HTERT RPE-1 (cell line): ENCODE data around the gene SH3D19.
"Not testable (repeated sequence)": the region's sequence is repeated elsewhere in the genome, so short reads cannot be mapped to it uniquely, and the experiment has no call there.

Source experiments
- in situ Hi-C: fragments of 300-500 bp; cut with MboI; formaldehyde crosslinking; loops from 4 replicates; pipeline ENCODE4 v1.14.3; 2020; ENCODE audit warnings: low sequenced_read_pairs

Gene SH3D19

DNA sequence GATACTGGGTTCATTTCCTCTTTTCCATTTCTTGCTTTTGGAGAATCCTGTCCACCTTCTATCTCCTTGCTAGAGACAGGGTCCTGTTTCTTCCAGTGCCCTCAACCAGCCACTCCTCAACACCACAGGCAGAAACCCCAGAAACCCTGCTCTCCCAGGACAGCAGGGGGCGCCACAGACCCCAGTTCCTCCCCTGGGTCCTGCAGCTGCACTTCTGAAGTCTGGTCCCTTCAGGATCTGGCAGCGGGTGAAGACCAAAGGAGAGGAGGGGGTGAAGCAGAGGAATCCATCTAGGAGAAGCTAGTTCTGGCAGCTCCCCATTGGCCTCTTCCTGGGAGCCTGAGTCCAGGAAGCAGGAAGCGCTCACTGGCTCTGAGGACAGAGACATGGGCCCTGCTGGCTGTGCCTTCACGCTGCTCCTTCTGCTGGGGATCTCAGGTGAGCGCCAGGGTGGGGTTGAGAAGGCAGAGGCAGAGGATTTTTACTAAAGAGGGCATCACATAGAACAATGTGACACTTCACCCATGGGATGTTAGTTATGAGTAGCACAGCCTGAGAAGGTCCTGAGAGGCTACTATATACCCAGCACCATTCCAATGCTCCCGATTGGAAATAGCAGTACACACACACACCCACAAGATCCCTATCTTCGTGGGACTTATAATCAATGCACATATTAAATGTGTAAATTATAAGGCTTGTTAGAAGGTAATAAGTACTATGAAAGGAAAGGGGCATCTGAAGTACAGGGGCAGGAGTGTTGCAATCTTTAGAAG is 48.4 kb downstream of the SH3D19 start, which contains the start of gene PRSS48:
PRSS48 (plus strand) TSS at position 375 of the 776 bp plus-strand sequence; CDS start at position 387, 12 bp downstream.
- in situ Hi-C loops = no loop called here

DNA sequence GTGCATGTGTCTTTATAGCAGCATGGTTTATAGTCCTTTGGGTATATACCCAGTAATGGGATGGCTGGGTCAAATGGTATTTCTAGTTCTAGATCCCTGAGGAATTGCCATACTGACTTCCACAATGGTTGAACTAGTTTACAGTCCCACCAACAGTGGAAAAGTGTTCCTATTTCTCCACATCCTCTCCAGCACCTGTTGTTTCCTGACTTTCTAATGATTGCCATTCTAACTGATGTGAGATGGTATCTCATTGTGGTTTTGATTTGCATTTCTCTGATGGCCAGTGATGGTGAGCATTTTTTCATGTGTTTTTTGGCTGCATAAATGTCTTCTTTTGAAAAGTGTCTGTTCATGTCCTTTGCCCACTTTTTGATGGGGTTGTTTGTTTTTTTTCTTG is 56.5 kb downstream of the SH3D19 start:
- in situ Hi-C loops = not testable (repeated sequence)

DNA sequence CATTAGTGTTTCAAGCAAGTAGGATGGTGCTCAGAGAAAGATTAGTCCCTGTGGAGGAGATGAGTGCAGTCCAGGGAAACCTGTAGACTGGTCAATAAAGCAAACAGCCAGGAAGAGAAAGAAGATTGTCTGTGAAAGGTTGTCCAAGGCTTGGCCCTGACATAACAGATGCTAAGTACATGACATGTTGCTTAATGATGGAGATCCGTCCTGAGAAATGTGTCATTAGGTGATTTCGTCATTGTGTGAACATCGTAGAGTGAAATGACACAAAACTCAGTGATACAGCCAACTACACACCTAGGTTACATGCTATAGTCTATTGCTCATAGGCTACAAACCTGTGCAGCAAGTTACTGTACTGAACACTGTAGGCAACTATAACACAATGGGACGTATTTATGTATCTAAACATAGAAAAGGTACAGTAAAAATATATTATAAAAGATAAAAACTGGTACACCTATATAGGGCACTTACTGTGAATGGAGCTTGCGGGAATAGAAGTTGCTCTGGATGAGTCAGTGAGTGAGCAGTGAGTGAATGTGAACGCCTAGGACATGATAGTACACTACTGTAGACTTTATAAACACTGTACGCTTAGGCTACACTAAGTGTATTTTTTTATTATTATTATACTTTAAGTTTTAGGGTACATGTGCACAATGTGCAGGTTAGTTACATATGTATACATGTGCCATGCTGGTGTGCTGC is 57.4 kb downstream of the SH3D19 start:
- in situ Hi-C loops = no loop called here

DNA sequence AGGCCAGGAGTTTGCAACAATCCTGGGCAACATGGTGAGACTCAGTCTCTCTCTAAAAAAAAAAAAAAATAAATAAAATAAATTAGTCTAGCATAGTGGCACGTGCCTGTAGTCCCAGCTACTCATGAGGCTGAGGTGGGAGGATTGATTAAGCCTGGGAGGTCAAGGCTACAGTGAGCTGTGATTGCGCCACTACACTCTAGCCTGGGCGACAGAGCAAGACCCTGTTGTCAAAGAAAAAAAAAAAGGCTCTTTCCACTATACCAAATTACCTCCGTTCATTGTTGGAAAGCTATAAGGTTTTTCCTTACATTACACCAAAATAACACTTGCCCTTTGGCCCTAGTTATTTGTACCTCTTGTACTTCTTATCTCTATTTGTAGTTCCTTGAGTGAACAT is 58.3 kb downstream of the SH3D19 start:
- in situ Hi-C loops = no loop called here

DNA sequence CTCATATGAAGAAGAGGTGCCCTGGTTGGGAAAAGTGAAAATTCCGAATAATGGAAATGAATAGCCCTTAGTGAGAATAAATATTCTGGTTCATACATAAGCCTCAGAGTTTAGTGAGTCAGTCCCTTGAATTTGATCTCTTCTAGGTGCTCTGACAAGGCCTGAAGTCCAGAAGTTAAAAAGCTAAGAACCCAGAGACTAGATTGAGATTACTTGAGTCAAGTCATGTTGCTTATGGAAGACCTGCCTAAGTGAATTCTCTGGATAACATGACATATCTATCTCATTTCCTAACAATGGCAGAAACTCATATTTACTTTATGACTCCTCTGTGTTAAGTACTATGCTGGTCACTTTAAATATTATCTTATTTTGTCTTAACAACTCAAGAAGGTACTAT is 58.9 kb downstream of the SH3D19 start:
- in situ Hi-C loops = no loop called here

DNA sequence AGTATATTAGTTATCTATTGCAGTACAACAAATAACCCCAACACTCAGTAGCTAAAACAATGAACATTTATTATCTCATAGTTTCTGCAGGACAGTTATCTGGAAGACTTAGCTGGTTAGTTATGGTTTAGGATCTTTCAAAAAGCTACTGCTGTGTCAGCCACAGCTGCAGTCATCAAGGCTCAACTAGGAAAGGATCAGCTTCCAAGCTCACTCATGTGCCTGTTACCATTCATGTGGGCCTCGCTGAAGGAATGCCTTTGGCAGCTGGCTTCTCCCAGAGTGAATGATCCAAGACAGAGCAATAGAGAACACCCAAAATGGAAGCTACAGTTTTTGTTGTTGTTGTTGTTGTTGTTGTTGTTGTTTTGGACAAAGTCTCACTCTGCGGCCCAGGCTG is 62.0 kb downstream of the SH3D19 start:
- in situ Hi-C loops = no loop called here

GRCh38 chr4:151260526-151260925 is 64.9 kb downstream of the SH3D19 start:
- in situ Hi-C loops = no loop called here

DNA sequence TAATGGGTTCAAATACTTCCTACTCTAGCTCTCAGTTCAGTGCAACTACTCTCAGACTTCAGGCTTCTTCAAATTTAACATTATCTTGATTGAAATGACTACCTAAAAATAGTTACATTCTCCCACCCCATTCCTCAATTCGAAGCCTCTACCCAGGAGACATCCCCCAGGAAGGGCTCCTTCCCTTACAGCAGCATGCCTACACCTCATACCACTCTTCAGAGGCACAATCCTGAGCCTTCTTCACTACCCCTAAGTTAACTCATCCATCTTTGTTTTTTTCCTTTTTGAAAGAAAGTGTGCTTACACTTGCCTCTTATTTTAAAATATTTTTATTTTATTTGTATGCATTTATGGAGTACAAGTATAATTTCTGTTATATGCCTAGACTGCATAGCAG is 65.7 kb downstream of the SH3D19 start:
- in situ Hi-C loops = no loop called here

GRCh38 chr4:151257704-151258103 is 67.7 kb downstream of the SH3D19 start:
- in situ Hi-C loops = no loop called here

GRCh38 chr4:151256134-151256533 is 69.3 kb downstream of the SH3D19 start:
- in situ Hi-C loops = no loop called here

- in situ Hi-C loops = not testable (repeated sequence)
These were observed 69.7 kb downstream of the SH3D19 start for GRCh38 chr4:151255680-151256079.

GRCh38 chr4:151255226-151255625 is 70.2 kb downstream of the SH3D19 start:
- in situ Hi-C loops = not testable (repeated sequence)

DNA sequence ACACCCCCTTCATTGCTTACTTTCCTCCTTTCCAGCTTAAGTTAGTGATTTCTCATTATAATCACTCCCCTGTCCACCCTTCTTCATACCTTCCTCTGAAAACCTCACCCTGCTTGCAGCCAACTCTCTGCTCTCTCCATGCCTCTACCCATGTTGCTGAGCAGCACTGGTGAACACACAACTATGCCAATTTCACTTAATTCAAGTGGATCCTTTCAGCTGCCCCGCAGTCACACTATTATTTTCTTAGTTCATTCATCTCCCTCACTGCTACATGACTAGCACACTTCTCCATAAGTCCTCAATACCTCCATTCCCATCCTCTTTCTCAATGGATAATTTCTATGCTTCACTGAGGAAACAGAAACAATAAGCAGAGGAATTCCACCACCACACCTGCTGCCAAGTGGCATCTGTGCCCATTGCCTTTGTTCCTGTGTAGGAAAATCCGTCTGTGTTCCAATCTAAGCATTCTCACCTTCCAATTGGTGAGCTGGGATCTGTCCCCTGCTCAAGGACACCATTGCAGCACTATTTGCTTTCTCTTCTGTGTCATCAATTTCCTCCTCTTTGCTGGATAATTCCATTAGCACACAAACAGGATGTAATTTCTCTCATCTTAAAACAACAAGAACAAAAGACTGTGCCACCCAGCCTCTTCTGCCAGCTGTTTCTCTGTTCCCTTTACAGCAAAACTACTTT is 73.7 kb downstream of the SH3D19 start:
- in situ Hi-C loops = no loop called here

GRCh38 chr4:151250706-151251105 is 74.7 kb downstream of the SH3D19 start:
- in situ Hi-C loops = no loop called here

- in situ Hi-C loops = no loop called here
These were observed 76.9 kb downstream of the SH3D19 start for GRCh38 chr4:151248519-151248918.

DNA sequence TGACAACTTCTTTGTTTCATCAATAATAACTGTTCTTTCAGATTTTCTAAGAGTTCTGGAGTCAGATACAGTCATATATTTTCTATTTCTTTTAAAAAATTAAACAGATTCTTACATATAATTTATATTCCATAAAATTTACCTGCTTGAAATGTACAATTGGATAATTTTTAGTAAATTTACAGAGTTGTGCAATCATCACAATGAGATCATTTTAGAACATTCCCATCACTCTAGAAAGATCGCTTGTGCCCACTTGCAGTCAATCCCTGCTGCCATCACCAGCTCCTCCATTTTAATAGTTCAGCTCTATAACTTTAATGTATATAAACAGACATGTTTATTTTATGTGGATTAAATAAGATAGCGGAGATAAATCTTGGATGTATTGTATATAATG is 78.0 kb downstream of the SH3D19 start:
- in situ Hi-C loops = no loop called here

- in situ Hi-C loops = no loop called here
These were observed 78.7 kb downstream of the SH3D19 start for GRCh38 chr4:151246742-151247141.

GRCh38 chr4:151242305-151242704 is 83.1 kb downstream of the SH3D19 start:
- in situ Hi-C loops = no loop called here

GRCh38 chr4:151239608-151240007 is 85.8 kb downstream of the SH3D19 start:
- in situ Hi-C loops = no loop called here

- in situ Hi-C loops = no loop called here
These were observed 86.9 kb downstream of the SH3D19 start for GRCh38 chr4:151238477-151238876.

DNA sequence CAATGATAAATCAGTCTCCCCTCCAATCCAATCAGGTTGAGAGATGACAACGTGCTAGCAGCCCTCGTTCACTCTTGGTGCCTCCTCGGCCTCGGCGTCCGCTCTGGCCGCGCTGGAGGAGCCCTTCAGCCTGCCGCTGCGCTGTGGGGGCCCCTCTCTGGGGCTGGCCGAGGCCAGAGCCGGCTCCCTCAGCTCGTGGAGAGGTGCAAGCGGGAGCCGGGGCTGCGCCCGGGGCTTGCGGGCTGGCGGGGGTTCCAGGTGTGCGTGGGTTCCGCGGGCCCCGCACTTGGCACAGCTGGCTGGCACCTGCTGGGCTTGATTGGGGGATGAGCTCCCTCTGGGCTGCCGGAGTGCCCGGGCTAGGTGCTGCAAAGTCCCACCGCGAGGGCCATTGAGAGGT is 89.4 kb downstream of the SH3D19 start:
- in situ Hi-C loops = no loop called here

DNA sequence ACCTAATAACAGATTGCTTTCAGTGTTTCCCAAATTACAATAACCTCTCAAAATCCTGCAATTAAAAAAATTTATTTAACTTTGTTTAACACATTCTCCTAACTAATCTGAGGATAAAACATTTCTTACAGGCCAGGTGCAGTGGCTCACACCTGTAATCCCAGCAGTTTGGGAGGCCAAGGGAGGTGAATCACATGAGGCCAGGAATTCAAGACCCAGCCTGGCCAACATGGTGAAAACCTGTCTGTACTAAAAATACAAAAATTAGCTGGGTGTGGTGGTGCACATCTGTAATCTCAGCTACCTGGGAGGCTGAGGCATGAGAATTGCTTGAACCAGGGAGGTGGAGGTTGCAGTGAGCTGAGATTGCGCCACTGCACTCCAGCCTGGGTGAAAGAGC is 90.0 kb downstream of the SH3D19 start:
- in situ Hi-C loops = not testable (repeated sequence)
